ENCODE results near the gene ACACB. TPM values are rescaled to one million over a fixed set of nuclear protein-coding genes. Genes with fewer than 3 reads are reported as not detected.

The ACACB gene
- total RNA-seq, 1 donor from 2014 or later = 12.9 TPM

GRCh38 chr12:109290061-109290460 is 173.7 kb downstream of the ACACB start:
- H3K36me3 Mint-ChIP-seq (ENCODE audit: low read depth) = no peaks in the 10 kb centered on the region
- intact Hi-C loops (cut with micrococcal nuclease) = no loop called here
- no peaks in the 10 kb centered on the region for H3K4me1 Mint-ChIP-seq (ENCODE audit: low read depth)
- no peak overlapping the region for H3K27ac Mint-ChIP-seq
- H3K27me3 Mint-ChIP-seq (ENCODE audit: low read depth) = peaks cover 24% of the 10 kb centered on the region
- H3K9me3 Mint-ChIP-seq = no peaks in the 10 kb centered on the region
- H3K4me3 Mint-ChIP-seq (ENCODE audit: low read depth) = no peak overlapping the region
- DNase-seq (ENCODE audit: low spot score) = no peak

- Mint-ChIP-seq H3K9me3 (no peaks in the 10 kb centered on the region), H3K4me1 (ENCODE audit: low read depth) (no peaks in the 10 kb centered on the region), H3K4me3 (ENCODE audit: low read depth) (no peak overlapping the region), H3K27ac (no peak overlapping the region), H3K27me3 (ENCODE audit: low read depth) (peaks cover 24% of the 10 kb centered on the region), H3K36me3 (ENCODE audit: low read depth) (no peaks in the 10 kb centered on the region)
- no peak for DNase-seq (ENCODE audit: low spot score)
- intact Hi-C loops (cut with micrococcal nuclease) = no loop called here
Observed at GRCh38 chr12:109291117-109291516, 174.7 kb downstream of the ACACB start.

- Mint-ChIP-seq H3K36me3 (ENCODE audit: low read depth) (no peaks in the 10 kb centered on the region), H3K4me3 (ENCODE audit: low read depth) (no peak overlapping the region), H3K27ac (no peak overlapping the region), H3K4me1 (ENCODE audit: low read depth) (no peaks in the 10 kb centered on the region), H3K9me3 (no peaks in the 10 kb centered on the region), H3K27me3 (ENCODE audit: low read depth) (peaks cover 24% of the 10 kb centered on the region)
- intact Hi-C loops (cut with micrococcal nuclease) = no loop called here
- DNase-seq (ENCODE audit: low spot score) = no peak
Observed at GRCh38 chr12:109291521-109292341, 175.3 kb downstream of the ACACB start.

- H3K4me1 Mint-ChIP-seq (ENCODE audit: low read depth) = no peaks in the 10 kb centered on the region
- H3K4me3 Mint-ChIP-seq (ENCODE audit: low read depth) = no peak overlapping the region
- no peak for DNase-seq (ENCODE audit: low spot score)
- no peaks in the 10 kb centered on the region for H3K9me3 Mint-ChIP-seq
- H3K36me3 Mint-ChIP-seq (ENCODE audit: low read depth) = no peaks in the 10 kb centered on the region
- H3K27ac Mint-ChIP-seq = no peak overlapping the region
- H3K27me3 Mint-ChIP-seq (ENCODE audit: low read depth) = peaks cover 24% of the 10 kb centered on the region
- intact Hi-C loops (cut with micrococcal nuclease) = no loop called here
Observed at GRCh38 chr12:109292342-109292711, 175.9 kb downstream of the ACACB start.

- intact Hi-C loops (cut with micrococcal nuclease) = no loop called here
- Mint-ChIP-seq H3K27ac (no peak overlapping the region), H3K9me3 (no peaks in the 10 kb centered on the region)
Observed at GRCh38 chr12:109293106-109293505, 176.7 kb downstream of the ACACB start.

GRCh38 chr12:109294286-109294796 is 178.0 kb downstream of the ACACB start:
- Mint-ChIP-seq H3K27ac (no peak overlapping the region), H3K4me3 (ENCODE audit: low read depth) (no peak overlapping the region), H3K9me3 (no peaks in the 10 kb centered on the region), H3K27me3 (ENCODE audit: low read depth) (peaks cover 18% of the 10 kb centered on the region), H3K4me1 (ENCODE audit: low read depth) (no peaks in the 10 kb centered on the region), H3K36me3 (ENCODE audit: low read depth) (no peaks in the 10 kb centered on the region)
- DNase-seq (ENCODE audit: low spot score) = no peak
- intact Hi-C loops (cut with micrococcal nuclease) = no loop called here

More at GRCh38 chr12:109293106-109293505, 176.7 kb downstream of the ACACB start:
- no peaks in the 10 kb centered on the region for H3K4me1 Mint-ChIP-seq (ENCODE audit: low read depth)
- no peaks in the 10 kb centered on the region for H3K36me3 Mint-ChIP-seq (ENCODE audit: low read depth)
- no peak for DNase-seq (ENCODE audit: low spot score)
- peaks cover 24% of the 10 kb centered on the region for H3K27me3 Mint-ChIP-seq (ENCODE audit: low read depth)
- H3K4me3 Mint-ChIP-seq (ENCODE audit: low read depth) = no peak overlapping the region

GRCh38 chr12:109295764-109296425 is 179.5 kb downstream of the ACACB start:
- Mint-ChIP-seq H3K27ac (no peak overlapping the region), H3K9me3 (no peaks in the 10 kb centered on the region), H3K36me3 (ENCODE audit: low read depth) (no peaks in the 10 kb centered on the region), H3K4me1 (ENCODE audit: low read depth) (no peaks in the 10 kb centered on the region), H3K27me3 (ENCODE audit: low read depth) (peaks cover 12% of the 10 kb centered on the region), H3K4me3 (ENCODE audit: low read depth) (no peak overlapping the region)
- intact Hi-C loops (cut with micrococcal nuclease) = no loop called here
- DNase-seq (ENCODE audit: low spot score) = no peak

GRCh38 chr12:109296431-109296830 is 180.0 kb downstream of the ACACB start:
- H3K4me1 Mint-ChIP-seq (ENCODE audit: low read depth) = no peaks in the 10 kb centered on the region
- no peak overlapping the region for H3K27ac Mint-ChIP-seq
- H3K27me3 Mint-ChIP-seq (ENCODE audit: low read depth) = peaks cover 12% of the 10 kb centered on the region
- intact Hi-C loops (cut with micrococcal nuclease) = no loop called here
- no peaks in the 10 kb centered on the region for H3K9me3 Mint-ChIP-seq
- H3K4me3 Mint-ChIP-seq (ENCODE audit: low read depth) = no peak overlapping the region
- H3K36me3 Mint-ChIP-seq (ENCODE audit: low read depth) = no peaks in the 10 kb centered on the region
- DNase-seq (ENCODE audit: low spot score) = no peak

- Mint-ChIP-seq H3K27me3 (ENCODE audit: low read depth) (peaks cover 12% of the 10 kb centered on the region), H3K27ac (no peak overlapping the region), H3K36me3 (ENCODE audit: low read depth) (no peaks in the 10 kb centered on the region), H3K9me3 (no peaks in the 10 kb centered on the region), H3K4me3 (ENCODE audit: low read depth) (no peak overlapping the region), H3K4me1 (ENCODE audit: low read depth) (no peaks in the 10 kb centered on the region)
- intact Hi-C loops (cut with micrococcal nuclease) = no loop called here
- no peak for DNase-seq (ENCODE audit: low spot score)
Observed at GRCh38 chr12:109299849-109300248, 183.5 kb downstream of the ACACB start.

- H3K36me3 Mint-ChIP-seq (ENCODE audit: low read depth) = no peaks in the 10 kb centered on the region
- no peaks in the 10 kb centered on the region for H3K9me3 Mint-ChIP-seq
- H3K27ac Mint-ChIP-seq = no peak overlapping the region
- no peak overlapping the region for H3K4me3 Mint-ChIP-seq (ENCODE audit: low read depth)
- intact Hi-C loops (cut with micrococcal nuclease) = no loop called here
- peaks cover 20% of the 10 kb centered on the region for H3K27me3 Mint-ChIP-seq (ENCODE audit: low read depth)
- DNase-seq (ENCODE audit: low spot score) = no peak
- no peaks in the 10 kb centered on the region for H3K4me1 Mint-ChIP-seq (ENCODE audit: low read depth)
Observed at GRCh38 chr12:109301643-109302168, 185.3 kb downstream of the ACACB start.

GRCh38 chr12:109302358-109302757 is 186.0 kb downstream of the ACACB start:
- no peak for DNase-seq (ENCODE audit: low spot score)
- peaks cover 27% of the 10 kb centered on the region for H3K27me3 Mint-ChIP-seq (ENCODE audit: low read depth)
- intact Hi-C loops (cut with micrococcal nuclease) = no loop called here
- no peaks in the 10 kb centered on the region for H3K9me3 Mint-ChIP-seq
- H3K27ac Mint-ChIP-seq = no peak overlapping the region
- no peaks in the 10 kb centered on the region for H3K36me3 Mint-ChIP-seq (ENCODE audit: low read depth)
- no peaks in the 10 kb centered on the region for H3K4me1 Mint-ChIP-seq (ENCODE audit: low read depth)
- no peak overlapping the region for H3K4me3 Mint-ChIP-seq (ENCODE audit: low read depth)

GRCh38 chr12:109302770-109303169 is 186.4 kb downstream of the ACACB start:
- intact Hi-C loops (cut with micrococcal nuclease) = no loop called here
- H3K27me3 Mint-ChIP-seq (ENCODE audit: low read depth) = peaks cover 31% of the 10 kb centered on the region
- H3K27ac Mint-ChIP-seq = no peak overlapping the region

GRCh38 chr12:109304485-109304884 is 188.1 kb downstream of the ACACB start:
- Mint-ChIP-seq H3K27ac (no peak overlapping the region), H3K36me3 (ENCODE audit: low read depth) (no peaks in the 10 kb centered on the region), H3K4me3 (ENCODE audit: low read depth) (no peak overlapping the region), H3K4me1 (ENCODE audit: low read depth) (no peaks in the 10 kb centered on the region), H3K27me3 (ENCODE audit: low read depth) (peaks cover 44% of the 10 kb centered on the region), H3K9me3 (no peaks in the 10 kb centered on the region)
- intact Hi-C loops (cut with micrococcal nuclease) = no loop called here
- DNase-seq (ENCODE audit: low spot score) = no peak

More at GRCh38 chr12:109302770-109303169, 186.4 kb downstream of the ACACB start:
- H3K4me1 Mint-ChIP-seq (ENCODE audit: low read depth) = no peaks in the 10 kb centered on the region
- no peak overlapping the region for H3K4me3 Mint-ChIP-seq (ENCODE audit: low read depth)
- no peaks in the 10 kb centered on the region for H3K36me3 Mint-ChIP-seq (ENCODE audit: low read depth)
- DNase-seq (ENCODE audit: low spot score) = no peak
- H3K9me3 Mint-ChIP-seq = no peaks in the 10 kb centered on the region

Measured in activated T-helper 2 cell treated with anti-CD3 and anti-CD28 coated beads, Interferon-gamma antibody, Interleukin-2, Interleukin-4, amounts not matched to agents 10 μg/mL and 5 μg/mL and 100 μg/mL, durations not matched to agents 14 hours and 24 hours and 36 hours (primary cell).